GM12878 (cell line): Measurements from ENCODE around the gene FBRSL1. TPM values are rescaled to one million over a fixed set of nuclear protein-coding genes. Genes with fewer than 3 reads are reported as not detected.

ENCODE experiments used
- ATAC-seq: fragments of 200-7000 bp; cut with Tn5 transposase; 3 replicates; pipeline ENCODE4 v1.9.1; 2020; ENCODE audit warnings: mild to moderate bottlenecking, moderate library complexity
- BruUV-seq: library from RNA; stranded (reverse); fragments of 400-500 nt; replicated peaks from 2 replicates; lab custom pipeline; 2021; lab: Mats Ljungman, UMichigan
- CTCF ChIA-PET: fragments of 300-600 bp; sonication (Branson Sonifier 250); formaldehyde crosslinking; extraction: SDS; loops from one replicate; lab custom pipeline; 2021; ENCODE audit warnings: inconsistent platforms; lab: Yijun Ruan, JAX
- POLR2A ChIA-PET: fragments of 350-600 bp; formaldehyde crosslinking; extraction: SDS; loops from one replicate; lab custom pipeline; 2021; ENCODE audit warnings: inconsistent platforms; lab: Charles Lee
- RAD21 ChIA-PET: fragments of 300-600 bp; sonication (Branson Sonifier 250); formaldehyde crosslinking; loops from one replicate; lab custom pipeline; 2023; ENCODE audit warnings: antibody characterized with exemption; ENCODE audit not compliant: unreplicated experiment; lab: Charles Lee
- SMC1A ChIA-PET: fragments of 300-600 bp; sonication (Branson Sonifier 250); formaldehyde crosslinking; loops from one replicate; lab custom pipeline; 2023; ENCODE audit not compliant: unreplicated experiment, uncharacterized antibody; lab: Charles Lee
- DNase-seq: peaks from one replicate; pipeline ENCODE4 v3.0.0-alpha.2; 2011; ENCODE audit warnings: low read depth, low spot score
- FAIRE-seq: peaks from 3 replicates; lab custom pipeline; 2011; peaks lifted over from hg19 to GRCh38; lab: Jason Lieb, UNC
- H2AFZ ChIP-seq: 2 replicates; pipeline ENCODE4 v1.6.0; 2011; ENCODE audit warnings: low read depth, low read length, control low read depth; ENCODE audit not compliant: control insufficient read depth
- H3K27ac ChIP-seq: 2 replicates; pipeline ENCODE4 v1.5.1; 2011; ENCODE audit warnings: control low read depth; ENCODE audit not compliant: control insufficient read depth, insufficient read depth
- H3K27me3 ChIP-seq, 2 experiments: replicated peaks in 1 of 2; 2 replicates each; pipeline versions ENCODE4 v1.6.0 to v1.6.1; 2011; ENCODE audit warnings: low read length in 1 of 2; ENCODE audit not compliant: control insufficient read depth in 2 of 2, insufficient read depth in 2 of 2
- H3K36me3 ChIP-seq, 2 experiments: 2 replicates each; pipeline ENCODE4 v1.5.1; 2011; ENCODE audit warnings: low read length in 1 of 2; ENCODE audit not compliant: control insufficient read depth in 2 of 2, insufficient read depth in 2 of 2
- H3K4me1 ChIP-seq: 2 replicates; pipeline ENCODE4 v1.6.1; 2011; ENCODE audit warnings: mild to moderate bottlenecking, low read length, moderate library complexity, mixed read lengths; ENCODE audit not compliant: control insufficient read depth, insufficient read depth
- H3K4me2 ChIP-seq: 2 replicates; pipeline ENCODE4 v1.6.0; 2011; ENCODE audit warnings: control low read depth; ENCODE audit not compliant: control insufficient read depth, insufficient read depth
- H3K4me3 ChIP-seq: fragments of 200-600 bp; sonication (generic); 2 replicates; pipeline ENCODE4 v1.5.1; 2016
- H3K79me2 ChIP-seq: 2 replicates; pipeline ENCODE4 v1.6.0; 2011; ENCODE audit warnings: low read length; ENCODE audit not compliant: control insufficient read depth, insufficient read depth
- H3K9ac ChIP-seq: 2 replicates; pipeline ENCODE4 v1.8.0; 2011; ENCODE audit warnings: low read length, control low read depth, mixed read lengths; ENCODE audit not compliant: control insufficient read depth, insufficient read depth
- H3K9me3 ChIP-seq: replicated peaks from 3 replicates; pipeline ENCODE4 v1.5.1; 2011; ENCODE audit warnings: mild to moderate bottlenecking, low read length; ENCODE audit not compliant: control insufficient read depth, insufficient read depth
- H4K20me1 ChIP-seq: 2 replicates; pipeline ENCODE4 v1.6.0; 2011; ENCODE audit not compliant: control insufficient read depth, insufficient read depth
- BHLHE40 ChIP-seq, 2 experiments: fragments of 450-650 bp in 1 of 2; IDR thresholded peaks; 2 replicates each; pipeline ENCODE4 v1.6.1; 2011 to 2017; ENCODE audit warnings: low read depth in 2 of 2, borderline replicate concordance in 1 of 2, improper control_type of control experiment in 1 of 2, low read length in 1 of 2, mild to moderate bottlenecking in 1 of 2
- BRCA1 ChIP-seq: IDR thresholded peaks from 2 replicates; pipeline ENCODE4 v1.6.1; 2011; ENCODE audit warnings: low read depth, low read length, improper control_type of control experiment
- DPF2 ChIP-seq: fragments of 450-650 bp; IDR thresholded peaks from 2 replicates; pipeline ENCODE4 v1.6.1; 2017; ENCODE audit warnings: mild to moderate bottlenecking
- HDAC6 ChIP-seq: fragments of 200-600 bp; sonication (generic); IDR thresholded peaks from one replicate; pipeline ENCODE4 v1.8.0; 2017; ENCODE audit warnings: antibody characterized with exemption; ENCODE audit not compliant: unreplicated experiment
- MTA2 ChIP-seq: fragments of 450-650 bp; IDR thresholded peaks from 2 replicates; pipeline ENCODE4 v1.6.1; 2016; ENCODE audit warnings: low read depth, mild to moderate bottlenecking, moderate library complexity
- MYC ChIP-seq: IDR thresholded peaks from 2 replicates; pipeline ENCODE4 v1.6.1; 2011; ENCODE audit warnings: mild to moderate bottlenecking, low read length, moderate library complexity, inconsistent platforms; ENCODE audit not compliant: insufficient read depth, insufficient replicate concordance, insufficient read length, severe bottlenecking
- NFYB ChIP-seq: IDR thresholded peaks from 2 replicates; pipeline ENCODE4 v1.6.1; 2011; ENCODE audit warnings: low read depth, mild to moderate bottlenecking, low read length, improper control_type of control experiment, moderate library complexity; ENCODE audit not compliant: insufficient read depth
- RAD51 ChIP-seq: fragments of 450-650 bp; IDR thresholded peaks from 2 replicates; pipeline ENCODE4 v1.6.1; 2016; ENCODE audit warnings: moderate library complexity, mild to moderate bottlenecking, inconsistent platforms
- RB1 ChIP-seq: fragments of 450-650 bp; formaldehyde crosslinking; IDR thresholded peaks from 2 replicates; pipeline ENCODE4 v1.6.1; 2017; ENCODE audit warnings: mild to moderate bottlenecking, borderline replicate concordance
- RUNX3 ChIP-seq: IDR thresholded peaks from 2 replicates; pipeline ENCODE4 v1.6.1; 2012; ENCODE audit warnings: low read length, inconsistent platforms
- SKIL ChIP-seq: fragments of 450-650 bp; IDR thresholded peaks from 2 replicates; pipeline ENCODE4 v1.6.1; 2017; ENCODE audit warnings: mild to moderate bottlenecking, low read depth, inconsistent platforms; ENCODE audit not compliant: poor library complexity, severe bottlenecking
- SREBF1 ChIP-seq: IDR thresholded peaks from 2 replicates; pipeline ENCODE4 v1.6.1; 2012; ENCODE audit warnings: mild to moderate bottlenecking, low read length
- TCF3 ChIP-seq: IDR thresholded peaks from 2 replicates; pipeline ENCODE4 v1.6.1; 2012; ENCODE audit warnings: low read depth, mild to moderate bottlenecking, low read length, borderline replicate concordance; ENCODE audit not compliant: insufficient read depth
- ZNF207 ChIP-seq: fragments of 450-650 bp; IDR thresholded peaks from 2 replicates; pipeline ENCODE4 v1.6.1; 2014; ENCODE audit warnings: antibody characterized with exemption, mild to moderate bottlenecking, borderline replicate concordance
- ZSCAN29 ChIP-seq: fragments of 450-650 bp; IDR thresholded peaks from 2 replicates; pipeline ENCODE4 v1.6.1; 2017; ENCODE audit warnings: mild to moderate bottlenecking, moderate library complexity
- WGBS: methylation state at CpG from one replicate; pipeline ENCODE4 v1.1.6; 2016; ENCODE audit warnings: low lambda C conversion rate; ENCODE audit not compliant: insufficient replicate concordance, insufficient coverage; ENCODE audit errors: missing lambda C conversion rate; 5-methylcytosine and 5-hydroxymethylcytosine counted together
- in situ Hi-C: fragments of 300-500 bp; cut with MboI; formaldehyde crosslinking; loops from 9 replicates; pipeline ENCODE4 v1.14.3; 2018; ENCODE audit warnings: mixed read lengths
- intact Hi-C: fragments of 100-400 bp; cut with micrococcal nuclease; formaldehyde crosslinking; loops from one replicate; pipeline ENCODE4 v1.14.2; 2022; ENCODE audit not compliant: unreplicated experiment
- polyA plus RNA-seq, 11 experiments: library from polyadenylated mRNA; depleted of rRNA in 4 of 11; unstranded in 6 of 11; stranded (reverse) in 5 of 11; fragments of >200 nt; fragmentation: Nextera tagmentation in 4 of 11; fragmentation: Illumina TruSeq in 1 of 11; extraction: Ambion mirVana in 4 of 11; extraction: Trizol in 1 of 11; gene quantifications; 1 replicate in 1 of 11; 2 replicates in 10 of 11; pipeline versions ENCODE4 v1.2.1 to v1.2.3, GENCODE V29; 2011 to 2016; ENCODE audit warnings: inconsistent platforms in 2 of 11, missing spikeins in 2 of 11, low read depth in 1 of 11
- total RNA-seq, 4 experiments: library from RNA; depleted of rRNA in 3 of 4; stranded (reverse); fragments of >200 nt in 3 of 4; fragmentation: Illumina TruSeq in 1 of 4; extraction: Trizol in 1 of 4; gene quantifications; 2 replicates each; pipeline versions ENCODE4 v1.2.1 to v1.2.3, GENCODE V29; 2013 to 2021
- TF ChIP-seq, protein P1 (sequence below), 3 experiments: IDR thresholded peaks in 2 of 3; conservative IDR thresholded peaks in 1 of 3; 2 replicates each; pipeline ENCODE4 v1.5.1; 2011; ENCODE audit warnings: low read depth in 3 of 3, low read length in 3 of 3, mild to moderate bottlenecking in 3 of 3, control low read depth in 2 of 3, moderate library complexity in 2 of 3, inconsistent platforms in 1 of 3, mixed read lengths in 1 of 3; ENCODE audit not compliant: control insufficient read depth in 2 of 3, insufficient read depth in 1 of 3; ENCODE audit errors: extremely low read depth in 1 of 3

FBRSL1 gene
- total and polyA plus RNA-seq, 10 of the 15 experiments (the other 5 are each of a cell fraction or from before 2014, with no cell fraction given): 0.19 to 55.1 (median 4.1) TPM

- no peak for TF ChIP-seq HDAC6
- no peak for TF ChIP-seq TCF3
- TF ChIP-seq RUNX3: no peak
- TF ChIP-seq NFYB: no peak
Observed at GRCh38 chr12:132522592-132523380, 32.8 kb downstream of the FBRSL1 start (continued).

DNA sequence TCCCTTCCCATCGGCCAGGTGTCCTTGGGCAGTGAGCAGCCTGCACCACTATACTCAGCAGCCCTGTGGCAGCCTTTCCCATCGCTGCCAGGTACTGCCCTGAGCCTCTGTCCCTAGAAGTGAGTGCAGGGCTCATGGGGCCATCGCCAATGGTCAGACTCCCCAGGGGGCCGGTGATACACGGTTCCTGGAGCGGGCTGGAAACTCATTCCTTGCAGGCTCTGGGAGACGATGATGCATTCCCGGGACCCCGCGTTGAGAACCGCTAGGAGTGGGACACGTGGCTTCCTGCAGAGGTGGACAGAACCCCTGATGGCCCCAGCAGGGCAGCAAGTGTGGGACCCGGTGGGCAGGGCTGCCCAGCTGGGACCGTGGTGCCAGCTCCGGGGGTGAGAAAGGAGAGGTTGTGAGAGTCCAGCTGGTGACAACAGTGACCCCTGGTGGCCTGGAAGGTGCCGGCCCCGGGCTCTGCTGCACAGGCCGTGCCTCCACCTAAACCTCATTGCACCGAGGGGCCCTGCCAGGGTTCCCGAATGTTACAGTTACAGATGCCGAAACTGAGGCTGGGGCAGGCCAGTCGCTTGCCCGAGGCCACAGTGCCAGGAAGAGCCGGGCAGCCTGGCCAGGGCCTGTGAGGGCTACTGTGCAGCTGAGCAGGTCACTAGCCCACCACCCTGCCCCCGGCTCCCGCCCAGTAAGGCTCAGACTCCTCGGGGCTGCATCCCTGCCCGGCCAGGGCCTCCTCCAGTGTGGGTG, 33.8 kb downstream of the FBRSL1 start:
- Histone ChIP-seq H3K4me2 (no peak overlapping the region), H4K20me1 (no peaks in the 10 kb centered on the region; the same call in 1 of the 2 replicates), H3K4me1 (no peaks in the 10 kb centered on the region; the same call in 1 of the 2 replicates), H3K27ac (no peak overlapping the region), H3K79me2 (no peaks in the 10 kb centered on the region), H3K36me3 (no peaks in the 10 kb centered on the region; a peak in 1 of 4 replicates), H2AFZ (no peak overlapping the region), H3K27me3 (no peaks in the 10 kb centered on the region), H3K9me3 (no peaks in the 10 kb centered on the region; the same call in 2 of the 3 replicates), H3K4me3 (no peak overlapping the region), H3K9ac (no peak overlapping the region)
- POLR2A ChIA-PET: no interaction called here
- DNase-seq (no peak), FAIRE-seq (no peak), ATAC-seq (peak; percentile 92)
- in situ Hi-C loops: no loop called here
- BruUV-seq: no TSS peak
- 26% methylated on average over 27 of the region's 28 CpGs for WGBS
- SMC1A ChIA-PET: interaction anchor here (1.0 to 1.4 kb wide), 4 partner anchors 46 to 109 kb away, joined by 3 to 5 read pairs (median 4); no protein-coding TSS in a partner anchor
- CTCF ChIA-PET: interaction anchor here (0.5 to 3.0 kb wide), 7 partner anchors 20 to 370 kb away, joined by 3 to 44 read pairs (median 4); no protein-coding TSS in a partner anchor
- intact Hi-C loops: loop anchor here (1.0 kb wide), 1 partner anchor 108 kb away; no protein-coding TSS in a partner anchor
- RAD21 ChIA-PET: interaction anchor here (1.0 to 3.3 kb wide), 5 partner anchors 61 to 109 kb away, joined by 3 to 23 read pairs (median 3); partner anchors contain the start of gene LRCOL1
- TF ChIP-seq DPF2 (no peak), RAD51 (no peak), BHLHE40 (IDR thresholded peaks at IDR 0.05; ENCODE audit: borderline replicate concordance in 1 of 2, low read depth in 2 of 2, low read length in 1 of 2) (no peak), ZSCAN29 (no peak), BRCA1 (no peak), SREBF1 (no peak), RB1 (peak; percentile 18; the same call in 1 of the 2 replicates), MTA2 (no peak), ZNF207 (no peak), MYC (no peak), SKIL (no peak)
- TF ChIP-seq, protein P1, sequence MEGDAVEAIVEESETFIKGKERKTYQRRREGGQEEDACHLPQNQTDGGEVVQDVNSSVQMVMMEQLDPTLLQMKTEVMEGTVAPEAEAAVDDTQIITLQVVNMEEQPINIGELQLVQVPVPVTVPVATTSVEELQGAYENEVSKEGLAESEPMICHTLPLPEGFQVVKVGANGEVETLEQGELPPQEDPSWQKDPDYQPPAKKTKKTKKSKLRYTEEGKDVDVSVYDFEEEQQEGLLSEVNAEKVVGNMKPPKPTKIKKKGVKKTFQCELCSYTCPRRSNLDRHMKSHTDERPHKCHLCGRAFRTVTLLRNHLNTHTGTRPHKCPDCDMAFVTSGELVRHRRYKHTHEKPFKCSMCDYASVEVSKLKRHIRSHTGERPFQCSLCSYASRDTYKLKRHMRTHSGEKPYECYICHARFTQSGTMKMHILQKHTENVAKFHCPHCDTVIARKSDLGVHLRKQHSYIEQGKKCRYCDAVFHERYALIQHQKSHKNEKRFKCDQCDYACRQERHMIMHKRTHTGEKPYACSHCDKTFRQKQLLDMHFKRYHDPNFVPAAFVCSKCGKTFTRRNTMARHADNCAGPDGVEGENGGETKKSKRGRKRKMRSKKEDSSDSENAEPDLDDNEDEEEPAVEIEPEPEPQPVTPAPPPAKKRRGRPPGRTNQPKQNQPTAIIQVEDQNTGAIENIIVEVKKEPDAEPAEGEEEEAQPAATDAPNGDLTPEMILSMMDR (IDR thresholded peaks at IDR 0.05 in 2 of 3, conservative IDR thresholded peaks at IDR 0.05 in 1 of 3; ENCODE audit: control insufficient read depth in 2 of 3, extremely low read depth in 1 of 3, insufficient read depth in 1 of 3, low read depth in 3 of 3, low read length in 3 of 3): peak; percentile 83 to 87 (median 86)
